ENCODE data around the gene SYTL5.

- no peak for TF ChIP-seq CTCF (conservative IDR thresholded peaks at IDR 0.05 in 1 of 2, IDR thresholded peaks at IDR 0.05 in 1 of 2; ENCODE audit: extremely low read depth in 1 of 2, insufficient read depth in 1 of 2, low read depth in 1 of 2, low read length in 2 of 2)
- no peak for TF ChIP-seq EZH2 (IDR thresholded peaks at IDR 0.05; ENCODE audit: borderline replicate concordance, low read length)
Observed at GRCh38 chrX:38142610-38143009, 136.3 kb downstream of the SYTL5 start.

Measured in mammary epithelial cell (primary cell).